OCI-LY3 (cell line): Measurements from ENCODE around the gene CHCHD4.

Experiments
- H2AFZ ChIP-seq: fragments of 200-600, 300-600 bp; shearing (Covaris generic); 2 replicates; pipeline ENCODE4 v1.6.0; 2014; ENCODE audit warnings: antibody characterized with exemption, low read depth, low read length
- H3K27ac ChIP-seq: fragments of 200-600, 300-600 bp; sonication (generic); 2 replicates; pipeline ENCODE4 v1.5.1; 2014; ENCODE audit warnings: mild to moderate bottlenecking, low read length, moderate library complexity, mixed read lengths
- H3K27me3 ChIP-seq: fragments of 200-600, 300-600 bp; sonication (generic); 2 replicates; pipeline ENCODE4 v1.6.1; 2014; ENCODE audit warnings: low read depth, low read length, mixed read lengths
- H3K36me3 ChIP-seq: fragments of 200-600, 300-600 bp; sonication (generic); replicated peaks from 2 replicates; pipeline ENCODE3; 2014; ENCODE audit warnings: low read depth, low read length, mixed read lengths
- H3K4me1 ChIP-seq: fragments of 300-600, 200-600 bp; sonication (generic); 2 replicates; pipeline ENCODE4 v1.6.1; 2014; ENCODE audit warnings: low read length, mixed read lengths
- H3K4me2 ChIP-seq: fragments of 200-600, 300-600 bp; sonication (generic); 2 replicates; pipeline ENCODE4 v1.6.1; 2014; ENCODE audit warnings: low read length, mixed read lengths
- H3K4me3 ChIP-seq: fragments of 300-600, 200-600 bp; sonication (generic); 2 replicates; pipeline ENCODE4 v1.5.1; 2014; ENCODE audit warnings: antibody characterized with exemption, mild to moderate bottlenecking, low read length, moderate library complexity
- H3K79me2 ChIP-seq: fragments of 300-600, 200-600 bp; shearing (Covaris generic); 2 replicates; pipeline ENCODE4 v1.6.1; 2014; ENCODE audit warnings: mild to moderate bottlenecking, low read length, mixed read lengths
- H3K9ac ChIP-seq: fragments of 300-600, 200-600 bp; shearing (Covaris generic); 2 replicates; pipeline ENCODE4 v1.6.0; 2014; ENCODE audit warnings: mild to moderate bottlenecking, low read length, moderate library complexity
- H3K9me3 ChIP-seq: fragments of 200-600, 300-600 bp; shearing (Covaris generic); 2 replicates; pipeline ENCODE4 v1.6.1; 2014; ENCODE audit warnings: low read length, mixed read lengths; ENCODE audit not compliant: insufficient read depth
- H4K20me1 ChIP-seq: fragments of 200-600, 300-600 bp; sonication (generic); 2 replicates; pipeline ENCODE4 v1.6.1; 2016; ENCODE audit warnings: low read length, mixed read lengths; ENCODE audit not compliant: insufficient read depth
- EZH2phosphoT487 ChIP-seq: fragments of 200-600 bp; shearing (Covaris generic); IDR thresholded peaks from 2 replicates; pipeline ENCODE4 v1.6.1; 2018; ENCODE audit warnings: antibody characterized with exemption, mixed run types, low read depth
- TF ChIP-seq, protein P1 (sequence below): fragments of 200-600, 300-600 bp; sonication (generic); IDR thresholded peaks from 2 replicates; pipeline ENCODE4 v1.5.1; 2014; ENCODE audit warnings: antibody characterized with exemption, low read length, low read depth

The CHCHD4 gene

GRCh38 chr3:14063152-14063551 is 61.5 kb downstream of the CHCHD4 start:
- no peak overlapping the region for H2AFZ ChIP-seq
- no peaks in the 10 kb centered on the region for H3K27me3 ChIP-seq
- no peak overlapping the region for H3K27ac ChIP-seq
- H3K4me1 ChIP-seq = no peaks in the 10 kb centered on the region
- no peak overlapping the region for H3K9ac ChIP-seq
- no peaks in the 10 kb centered on the region for H3K9me3 ChIP-seq
- H3K4me3 ChIP-seq = no peak overlapping the region
- no peak overlapping the region for H3K4me2 ChIP-seq
- TF ChIP-seq, protein P1, sequence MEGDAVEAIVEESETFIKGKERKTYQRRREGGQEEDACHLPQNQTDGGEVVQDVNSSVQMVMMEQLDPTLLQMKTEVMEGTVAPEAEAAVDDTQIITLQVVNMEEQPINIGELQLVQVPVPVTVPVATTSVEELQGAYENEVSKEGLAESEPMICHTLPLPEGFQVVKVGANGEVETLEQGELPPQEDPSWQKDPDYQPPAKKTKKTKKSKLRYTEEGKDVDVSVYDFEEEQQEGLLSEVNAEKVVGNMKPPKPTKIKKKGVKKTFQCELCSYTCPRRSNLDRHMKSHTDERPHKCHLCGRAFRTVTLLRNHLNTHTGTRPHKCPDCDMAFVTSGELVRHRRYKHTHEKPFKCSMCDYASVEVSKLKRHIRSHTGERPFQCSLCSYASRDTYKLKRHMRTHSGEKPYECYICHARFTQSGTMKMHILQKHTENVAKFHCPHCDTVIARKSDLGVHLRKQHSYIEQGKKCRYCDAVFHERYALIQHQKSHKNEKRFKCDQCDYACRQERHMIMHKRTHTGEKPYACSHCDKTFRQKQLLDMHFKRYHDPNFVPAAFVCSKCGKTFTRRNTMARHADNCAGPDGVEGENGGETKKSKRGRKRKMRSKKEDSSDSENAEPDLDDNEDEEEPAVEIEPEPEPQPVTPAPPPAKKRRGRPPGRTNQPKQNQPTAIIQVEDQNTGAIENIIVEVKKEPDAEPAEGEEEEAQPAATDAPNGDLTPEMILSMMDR = no peak
- no peak for TF ChIP-seq EZH2phosphoT487
- H4K20me1 ChIP-seq = no peaks in the 10 kb centered on the region
- H3K36me3 ChIP-seq = no peaks in the 10 kb centered on the region
- no peaks in the 10 kb centered on the region for H3K79me2 ChIP-seq
